ENCODE data around the gene ANAPC2.

The ANAPC2 gene

GRCh38 chr9:137192448-137192780, 4.1 kb upstream of the ANAPC2 start:
- Mint-ChIP-seq H3K9me3 (no peaks in the 10 kb centered on the region), H3K27ac (peak overlapping the region; percentile 72), H3K36me3 (no peaks in the 10 kb centered on the region)

GRCh38 chr9:137191691-137192447, 3.5 kb upstream of the ANAPC2 start:
- H3K4me1 Mint-ChIP-seq = peaks cover 17% of the 10 kb centered on the region
- H3K36me3 Mint-ChIP-seq = no peaks in the 10 kb centered on the region
- H3K27ac Mint-ChIP-seq = no peak overlapping the region
- H3K4me3 Mint-ChIP-seq = no peak overlapping the region
- H3K27me3 Mint-ChIP-seq = no peaks in the 10 kb centered on the region
- H3K9me3 Mint-ChIP-seq = no peaks in the 10 kb centered on the region

More at GRCh38 chr9:137192448-137192780, 4.1 kb upstream of the ANAPC2 start:
- Mint-ChIP-seq H3K4me1 (peaks cover 12% of the 10 kb centered on the region), H3K27me3 (no peaks in the 10 kb centered on the region), H3K4me3 (no peak overlapping the region)

- no peaks in the 10 kb centered on the region for H3K27me3 Mint-ChIP-seq
- H3K4me3 Mint-ChIP-seq = no peak overlapping the region
- no peak overlapping the region for H3K27ac Mint-ChIP-seq
- no peaks in the 10 kb centered on the region for H3K9me3 Mint-ChIP-seq
- H3K4me1 Mint-ChIP-seq = peaks cover 24% of the 10 kb centered on the region
- H3K36me3 Mint-ChIP-seq = no peaks in the 10 kb centered on the region
Measured at GRCh38 chr9:137191245-137191644, 2.9 kb upstream of the ANAPC2 start.

- no peaks in the 10 kb centered on the region for H3K27me3 Mint-ChIP-seq
- H3K27ac Mint-ChIP-seq = peak overlapping the region; percentile 51
- H3K36me3 Mint-ChIP-seq = no peaks in the 10 kb centered on the region
- H3K9me3 Mint-ChIP-seq = no peaks in the 10 kb centered on the region
- peaks cover 25% of the 10 kb centered on the region for H3K4me1 Mint-ChIP-seq
- H3K4me3 Mint-ChIP-seq = peak overlapping the region; percentile 55
Measured at GRCh38 chr9:137190315-137190856, 2.0 kb upstream of the ANAPC2 start.

- H3K4me3 Mint-ChIP-seq = peak overlapping the region; percentile 89
- no peaks in the 10 kb centered on the region for H3K27me3 Mint-ChIP-seq
- H3K36me3 Mint-ChIP-seq = no peaks in the 10 kb centered on the region
- peaks cover 25% of the 10 kb centered on the region for H3K4me1 Mint-ChIP-seq
- peak overlapping the region; percentile 87 for H3K27ac Mint-ChIP-seq
- H3K9me3 Mint-ChIP-seq = no peaks in the 10 kb centered on the region
Measured at GRCh38 chr9:137189297-137190295, 1.2 kb upstream of the ANAPC2 start.

GRCh38 chr9:137188086-137188489, 272 bp downstream of the ANAPC2 start:
- peak overlapping the region; percentile 95 for H3K4me3 Mint-ChIP-seq
- H3K36me3 Mint-ChIP-seq = no peaks in the 10 kb centered on the region
- H3K27ac Mint-ChIP-seq = peak overlapping the region; percentile 91
- no peaks in the 10 kb centered on the region for H3K9me3 Mint-ChIP-seq
- no peaks in the 10 kb centered on the region for H3K27me3 Mint-ChIP-seq
- H3K4me1 Mint-ChIP-seq = peaks cover 32% of the 10 kb centered on the region

GRCh38 chr9:137187386-137187785, 974 bp downstream of the ANAPC2 start:
- peak overlapping the region; percentile 95 for H3K4me3 Mint-ChIP-seq
- no peaks in the 10 kb centered on the region for H3K9me3 Mint-ChIP-seq
- peak overlapping the region; percentile 91 for H3K27ac Mint-ChIP-seq
- peaks cover 32% of the 10 kb centered on the region for H3K4me1 Mint-ChIP-seq
- no peaks in the 10 kb centered on the region for H3K36me3 Mint-ChIP-seq
- H3K27me3 Mint-ChIP-seq = no peaks in the 10 kb centered on the region

GRCh38 chr9:137186385-137186784, 2.0 kb downstream of the ANAPC2 start:
- H3K9me3 Mint-ChIP-seq = no peaks in the 10 kb centered on the region
- H3K4me3 Mint-ChIP-seq = peak overlapping the region; percentile 95
- no peaks in the 10 kb centered on the region for H3K27me3 Mint-ChIP-seq
- H3K27ac Mint-ChIP-seq = no peak overlapping the region
- H3K4me1 Mint-ChIP-seq = peaks cover 32% of the 10 kb centered on the region
- H3K36me3 Mint-ChIP-seq = no peaks in the 10 kb centered on the region

GRCh38 chr9:137185921-137186320, 2.4 kb downstream of the ANAPC2 start:
- Mint-ChIP-seq H3K4me1 (peaks cover 32% of the 10 kb centered on the region), H3K36me3 (no peaks in the 10 kb centered on the region), H3K4me3 (peak overlapping the region; percentile 95), H3K9me3 (no peaks in the 10 kb centered on the region), H3K27me3 (no peaks in the 10 kb centered on the region), H3K27ac (no peak overlapping the region)

GRCh38 chr9:137184881-137185660, 3.3 kb downstream of the ANAPC2 start:
- Mint-ChIP-seq H3K36me3 (no peaks in the 10 kb centered on the region), H3K4me3 (no peak overlapping the region), H3K27ac (no peak overlapping the region), H3K27me3 (no peaks in the 10 kb centered on the region), H3K9me3 (no peaks in the 10 kb centered on the region), H3K4me1 (peaks cover 32% of the 10 kb centered on the region)

- H3K4me1 Mint-ChIP-seq = peaks cover 25% of the 10 kb centered on the region
- no peaks in the 10 kb centered on the region for H3K9me3 Mint-ChIP-seq
- no peaks in the 10 kb centered on the region for H3K36me3 Mint-ChIP-seq
- no peaks in the 10 kb centered on the region for H3K27me3 Mint-ChIP-seq
- H3K27ac Mint-ChIP-seq = no peak overlapping the region
- H3K4me3 Mint-ChIP-seq = no peak overlapping the region
Measured at GRCh38 chr9:137183980-137184595, 4.3 kb downstream of the ANAPC2 start.

GRCh38 chr9:137182836-137183235, 5.5 kb downstream of the ANAPC2 start:
- no peaks in the 10 kb centered on the region for H3K9me3 Mint-ChIP-seq
- H3K4me1 Mint-ChIP-seq = peaks cover 23% of the 10 kb centered on the region
- H3K36me3 Mint-ChIP-seq = no peaks in the 10 kb centered on the region
- H3K27ac Mint-ChIP-seq = no peak overlapping the region
- no peaks in the 10 kb centered on the region for H3K27me3 Mint-ChIP-seq
- no peak overlapping the region for H3K4me3 Mint-ChIP-seq

- Mint-ChIP-seq H3K9me3 (no peaks in the 10 kb centered on the region), H3K36me3 (no peaks in the 10 kb centered on the region), H3K27me3 (no peaks in the 10 kb centered on the region), H3K27ac (no peak overlapping the region), H3K4me3 (no peak overlapping the region), H3K4me1 (peaks cover 13% of the 10 kb centered on the region)
Measured at GRCh38 chr9:137181680-137182079, 6.7 kb downstream of the ANAPC2 start.

- H3K9me3 Mint-ChIP-seq = no peaks in the 10 kb centered on the region
- H3K4me1 Mint-ChIP-seq = peaks cover 7% of the 10 kb centered on the region
- H3K27me3 Mint-ChIP-seq = no peaks in the 10 kb centered on the region
- no peak overlapping the region for H3K4me3 Mint-ChIP-seq
- no peak overlapping the region for H3K27ac Mint-ChIP-seq
- H3K36me3 Mint-ChIP-seq = no peaks in the 10 kb centered on the region
Measured at GRCh38 chr9:137180491-137180890, 7.9 kb downstream of the ANAPC2 start.

GRCh38 chr9:137179761-137180160, 8.6 kb downstream of the ANAPC2 start:
- Mint-ChIP-seq H3K4me3 (no peak overlapping the region), H3K27me3 (no peaks in the 10 kb centered on the region), H3K4me1 (peaks cover 7% of the 10 kb centered on the region), H3K36me3 (no peaks in the 10 kb centered on the region), H3K27ac (no peak overlapping the region), H3K9me3 (no peaks in the 10 kb centered on the region)
